NCI-H69 (cell line): ENCODE data around the gene FAM20B.
"Not testable (repeated sequence)": the region's sequence is repeated elsewhere in the genome, so short reads cannot be mapped to it uniquely, and the experiment has no call there.

Experiments used
- DNase-seq: peaks from one replicate; lab custom pipeline; 2025; lab: John Stamatoyannopoulos, UW

Gene FAM20B

DNA sequence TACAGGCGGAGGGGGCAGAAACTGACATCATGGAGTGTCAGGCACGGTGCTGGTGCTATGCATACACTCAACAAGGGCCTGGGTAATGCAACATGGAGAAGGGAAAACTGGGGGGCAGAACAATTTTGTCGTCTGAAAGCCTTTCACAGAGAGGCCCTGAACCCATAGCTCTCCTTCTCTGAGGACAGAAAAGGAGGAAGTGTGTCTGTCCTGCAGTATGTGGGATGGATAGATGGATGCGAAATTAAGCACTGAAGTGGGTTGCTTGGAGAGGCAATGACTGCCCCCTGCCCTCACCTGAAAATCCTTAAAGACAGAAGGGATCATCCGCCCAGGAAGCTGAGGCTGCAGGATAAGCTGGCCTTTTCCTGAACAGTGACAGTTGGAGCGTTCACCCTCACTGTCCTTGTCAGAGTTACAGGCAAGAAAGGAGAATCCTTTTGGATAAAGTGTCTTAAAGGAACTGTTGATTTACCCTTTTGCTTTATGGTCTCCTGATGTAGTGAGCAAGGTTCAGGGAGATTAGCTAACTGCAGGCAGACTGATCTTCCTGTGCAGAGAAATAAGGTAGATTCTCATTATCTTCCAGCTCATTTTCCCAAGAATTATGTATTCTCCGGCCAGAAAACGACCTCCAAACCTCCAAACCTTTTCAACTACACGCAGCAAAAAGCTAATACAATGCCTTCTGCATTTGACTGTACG lies 1.6 kb upstream of the FAM20B start:
- no peak for DNase-seq

DNA sequence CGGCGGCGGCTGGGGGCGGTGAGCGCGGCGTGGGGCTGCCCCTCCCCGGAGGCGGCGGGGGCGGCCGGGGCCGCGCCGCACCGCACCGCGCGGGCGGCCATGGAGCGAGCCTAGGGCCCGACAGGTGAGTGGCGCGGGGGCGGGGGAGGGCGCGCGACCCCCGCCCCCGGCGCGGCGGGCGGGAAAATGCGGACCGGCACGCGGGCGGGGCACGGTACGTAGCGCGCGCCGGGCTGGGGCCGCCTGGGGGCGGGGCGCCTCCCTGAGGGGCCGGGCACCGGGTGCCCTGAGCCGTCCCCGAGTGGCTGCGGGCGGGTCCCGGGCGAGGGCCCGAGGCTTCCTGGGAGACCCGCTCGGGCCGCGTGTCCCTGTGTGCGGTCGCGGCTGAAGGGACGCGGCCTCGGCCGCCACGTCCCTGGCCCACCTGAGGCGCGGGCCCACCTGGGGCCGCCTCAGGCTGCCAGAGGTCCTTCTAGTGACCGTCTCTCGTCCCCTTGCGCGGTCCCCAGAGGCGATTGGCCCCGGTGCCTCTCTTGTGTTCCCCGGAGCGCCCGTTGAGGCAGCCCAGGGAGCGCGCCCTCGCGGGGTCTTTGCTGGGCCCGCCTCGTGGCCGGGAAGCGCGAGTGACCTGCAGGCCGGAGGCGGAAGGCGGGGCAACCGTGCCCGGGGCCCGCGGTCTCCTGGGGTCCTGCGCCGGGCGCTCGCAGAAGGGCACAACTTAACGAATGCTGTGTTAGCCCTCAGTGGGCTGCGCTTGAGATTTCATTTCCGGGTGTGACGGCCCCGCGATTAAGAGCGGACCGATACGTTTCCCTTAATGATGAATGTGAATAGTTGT lies 500 bp downstream of the FAM20B start:
- DNase-seq, result peak; percentile 96

GRCh38 chr1:179026813-179027669 lies 1.3 kb downstream of the FAM20B start:
- peak; percentile 38 for DNase-seq

DNA sequence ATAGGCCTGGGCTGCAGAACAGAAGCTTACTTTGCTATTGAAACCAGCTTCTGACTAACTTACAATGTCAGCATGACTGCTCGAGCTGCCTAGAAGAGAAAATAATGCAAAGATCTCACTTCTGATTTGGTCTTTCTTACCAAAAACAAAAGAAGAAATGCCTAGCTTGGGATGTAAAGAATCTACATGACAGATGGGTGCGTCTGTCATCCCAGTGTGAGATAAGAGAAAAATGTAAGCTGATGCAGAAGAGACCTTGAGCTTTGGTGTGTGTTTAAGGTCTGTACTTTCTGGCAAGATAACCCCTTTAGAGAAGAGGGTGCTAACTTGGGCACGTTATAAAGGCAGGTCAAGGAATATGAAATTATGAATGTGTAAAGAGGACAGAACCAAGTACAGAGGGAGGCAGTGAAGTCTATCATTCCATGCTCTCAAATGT lies 3.6 kb downstream of the FAM20B start:
- DNase-seq, result no peak

- DNase-seq, result no peak
Measured at GRCh38 chr1:179030130-179030529, 4.4 kb downstream of the FAM20B start.

GRCh38 chr1:179030683-179031082 lies 5.0 kb downstream of the FAM20B start:
- DNase-seq, result no peak

- DNase-seq, result no peak
Measured at GRCh38 chr1:179031284-179031683, 5.6 kb downstream of the FAM20B start.

GRCh38 chr1:179031855-179032513 lies 6.3 kb downstream of the FAM20B start:
- no peak for DNase-seq

GRCh38 chr1:179034720-179035119 lies 9.0 kb downstream of the FAM20B start:
- DNase-seq, result no peak

- no peak for DNase-seq
Measured at GRCh38 chr1:179036844-179037465, 11.3 kb downstream of the FAM20B start.

GRCh38 chr1:179038528-179039281 lies 13.0 kb downstream of the FAM20B start:
- DNase-seq, result peak; percentile 46

GRCh38 chr1:179039502-179040174 lies 13.9 kb downstream of the FAM20B start:
- DNase-seq, result not testable (repeated sequence)

- DNase-seq, result not testable (repeated sequence)
Measured at GRCh38 chr1:179040175-179040551, 14.5 kb downstream of the FAM20B start.

DNA sequence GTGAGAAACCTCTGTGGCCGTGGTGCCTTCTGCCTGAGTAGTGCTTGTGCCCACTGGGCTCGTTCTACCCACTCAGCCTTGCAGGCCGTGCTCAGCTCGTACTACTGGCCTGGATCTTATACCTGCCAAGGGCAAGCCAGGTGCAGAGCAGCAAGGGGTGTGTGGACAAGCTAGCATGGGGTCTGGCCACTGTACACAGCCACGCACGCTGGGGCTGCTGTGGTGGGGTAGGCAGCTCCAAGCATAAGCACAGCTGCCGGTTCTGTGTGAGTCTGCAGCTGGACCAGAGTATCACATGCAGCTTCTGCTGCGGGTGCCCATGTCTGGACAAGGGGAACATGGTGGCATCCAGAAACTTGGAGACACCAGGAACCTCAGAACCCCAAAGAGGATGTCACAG lies 16.4 kb downstream of the FAM20B start:
- DNase-seq, result peak; percentile 41

GRCh38 chr1:179042700-179043099 lies 17.0 kb downstream of the FAM20B start:
- no peak for DNase-seq

DNA sequence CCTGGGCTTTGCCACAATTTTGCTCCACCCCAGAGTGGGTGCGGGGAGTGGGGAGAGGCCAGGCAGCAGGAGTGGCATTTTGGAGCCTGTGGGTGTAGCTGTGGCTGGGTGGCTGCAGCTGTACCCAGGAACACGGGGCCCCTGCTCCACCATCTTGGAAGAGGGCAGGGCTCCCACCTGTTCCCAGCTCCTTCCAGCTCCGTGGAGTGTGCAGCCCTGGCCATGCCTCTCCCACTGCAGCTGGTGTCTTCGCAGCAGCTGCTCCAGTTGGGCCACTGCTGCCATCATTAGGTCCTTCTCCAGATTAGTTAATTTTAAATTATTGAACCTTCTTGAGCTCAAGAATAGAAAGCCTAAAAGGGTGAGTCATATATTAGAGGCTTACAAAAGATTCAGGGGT lies 17.6 kb downstream of the FAM20B start:
- DNase-seq, result no peak

DNA sequence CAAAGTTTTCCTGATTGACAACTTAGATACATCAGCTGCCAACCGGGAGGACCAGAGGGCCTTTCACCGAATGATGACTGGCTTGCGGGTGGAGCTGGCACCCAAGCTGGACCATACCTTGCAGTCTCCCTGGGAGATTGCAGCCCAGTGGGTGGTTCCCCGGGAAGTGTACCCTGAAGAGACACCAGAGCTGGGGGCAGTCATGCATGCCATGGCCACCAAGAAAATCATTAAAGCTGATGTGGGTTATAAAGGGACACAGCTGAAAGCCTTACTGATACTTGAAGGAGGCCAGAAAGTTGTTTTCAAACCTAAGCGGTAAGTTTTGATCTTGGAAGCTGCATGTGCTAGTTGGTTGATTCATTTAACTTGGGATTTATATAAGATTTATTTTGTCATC lies 18.2 kb downstream of the FAM20B start:
- no peak for DNase-seq

DNA sequence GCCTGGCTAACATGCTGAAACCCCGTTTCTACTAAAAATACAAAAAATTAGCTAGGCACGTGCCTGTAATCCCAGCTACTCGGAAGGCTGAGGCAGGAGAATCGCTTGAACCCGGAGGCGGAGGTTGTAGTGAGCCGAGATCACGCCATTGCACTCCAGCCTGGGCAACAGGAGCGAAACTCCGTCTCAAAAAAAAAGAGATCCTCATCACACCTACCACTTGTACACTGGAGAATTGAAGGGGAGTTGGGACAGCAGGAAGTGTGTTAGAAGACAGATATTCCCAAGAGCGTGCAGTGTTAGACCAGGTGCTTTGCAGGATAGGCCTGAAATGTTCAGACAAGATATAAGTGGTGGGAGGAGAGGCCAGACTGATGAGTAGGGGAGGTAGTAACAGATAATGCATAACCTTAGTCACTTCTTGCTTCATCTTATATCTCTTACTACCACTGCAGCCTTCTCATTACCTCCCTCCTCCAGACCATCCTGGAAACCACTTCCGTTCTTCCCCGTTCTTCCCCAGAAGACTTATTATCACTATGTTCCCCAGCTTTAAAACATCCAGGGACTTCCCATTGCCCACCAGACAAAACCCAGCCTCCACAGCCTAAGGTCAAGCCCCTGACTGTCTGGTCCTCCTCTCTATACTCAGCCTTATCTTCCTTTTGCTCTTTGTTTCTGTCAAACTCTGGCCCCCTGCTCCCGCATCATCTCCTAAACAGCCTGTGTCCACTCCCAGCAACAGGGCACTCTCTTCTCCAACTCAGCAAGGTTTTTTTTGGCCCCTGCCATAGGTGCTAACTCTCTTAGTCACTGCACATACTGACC lies 21.3 kb downstream of the FAM20B start:
- DNase-seq, result no peak

DNA sequence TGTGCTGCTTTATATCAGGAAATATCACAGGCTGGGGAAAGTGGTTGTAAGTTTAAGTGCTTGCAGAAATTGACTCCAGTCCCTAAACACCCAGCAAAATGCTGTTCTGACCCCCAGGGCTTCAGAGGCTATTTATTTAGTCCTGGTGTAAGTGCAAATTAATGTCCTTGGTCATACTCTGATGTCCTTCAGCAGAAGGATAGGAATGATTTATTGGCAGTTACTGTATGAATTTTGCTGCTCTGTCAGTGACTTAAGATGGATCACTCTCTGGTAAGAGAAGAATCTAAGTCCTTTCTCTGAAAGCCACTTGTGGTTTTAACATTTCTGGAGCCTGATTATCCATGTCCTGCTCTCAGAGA lies 21.9 kb downstream of the FAM20B start:
- peak; percentile 24 for DNase-seq
